Activated CD8-positive, alpha-beta T cell treated with anti-CD3 and anti-CD28 coated beads, Interleukin-2, amount 10 ng/mL, durations not matched to agents 7 days and 5 days (primary cell): ENCODE results near the gene MYL11. TPM values are rescaled to one million over a fixed set of nuclear protein-coding genes. Genes with fewer than 3 reads are reported as not detected.

ENCODE experiments used
- ATAC-seq: fragments of 150-1000 bp; cut with Tn5 transposase; one replicate; pipeline ENCODE4 v1.10.0; 2021; ENCODE audit warnings: moderate library complexity
- CTCF ChIA-PET: fragments of 350-600 bp; sonication (Branson Sonifier 250); formaldehyde crosslinking; loops from one replicate; lab custom pipeline; 2021; ENCODE audit warnings: antibody characterized with exemption; lab: Charles Lee
- POLR2A ChIA-PET: fragments of 350-600 bp; sonication (Branson Sonifier 250); formaldehyde crosslinking; loops from one replicate; lab custom pipeline; 2021; ENCODE audit warnings: antibody characterized with exemption; lab: Charles Lee
- DNase-seq: peaks from one replicate; pipeline ENCODE4 v3.0.0-alpha.2; 2020
- H3K27ac Mint-ChIP-seq: one replicate; pipeline ENCODE4 v1.8.0; 2021; ENCODE audit warnings: mild to moderate bottlenecking, mixed read lengths
- H3K27me3 Mint-ChIP-seq: one replicate; pipeline ENCODE4 v1.8.0; 2021; ENCODE audit warnings: low read depth, mixed read lengths
- H3K36me3 Mint-ChIP-seq: one replicate; pipeline ENCODE4 v1.8.0; 2021; ENCODE audit warnings: low read depth, mixed read lengths
- H3K4me1 Mint-ChIP-seq: one replicate; pipeline ENCODE4 v1.8.0; 2021; ENCODE audit warnings: low read depth, mixed read lengths
- H3K4me3 Mint-ChIP-seq: one replicate; pipeline ENCODE4 v1.8.0; 2021; ENCODE audit warnings: mild to moderate bottlenecking, mixed read lengths
- H3K9me3 Mint-ChIP-seq: one replicate; pipeline ENCODE4 v1.8.0; 2022; ENCODE audit warnings: mixed read lengths; ENCODE audit not compliant: insufficient read depth
- total RNA-seq, 2 experiments: library from RNA; stranded (reverse); gene quantifications; one replicate each; pipeline ENCODE4 v1.2.3, GENCODE V29; 2021

Gene MYL11
- total RNA-seq, 2 experiments from 2014 or later: 1.3 TPM; not detected in 1

DNA sequence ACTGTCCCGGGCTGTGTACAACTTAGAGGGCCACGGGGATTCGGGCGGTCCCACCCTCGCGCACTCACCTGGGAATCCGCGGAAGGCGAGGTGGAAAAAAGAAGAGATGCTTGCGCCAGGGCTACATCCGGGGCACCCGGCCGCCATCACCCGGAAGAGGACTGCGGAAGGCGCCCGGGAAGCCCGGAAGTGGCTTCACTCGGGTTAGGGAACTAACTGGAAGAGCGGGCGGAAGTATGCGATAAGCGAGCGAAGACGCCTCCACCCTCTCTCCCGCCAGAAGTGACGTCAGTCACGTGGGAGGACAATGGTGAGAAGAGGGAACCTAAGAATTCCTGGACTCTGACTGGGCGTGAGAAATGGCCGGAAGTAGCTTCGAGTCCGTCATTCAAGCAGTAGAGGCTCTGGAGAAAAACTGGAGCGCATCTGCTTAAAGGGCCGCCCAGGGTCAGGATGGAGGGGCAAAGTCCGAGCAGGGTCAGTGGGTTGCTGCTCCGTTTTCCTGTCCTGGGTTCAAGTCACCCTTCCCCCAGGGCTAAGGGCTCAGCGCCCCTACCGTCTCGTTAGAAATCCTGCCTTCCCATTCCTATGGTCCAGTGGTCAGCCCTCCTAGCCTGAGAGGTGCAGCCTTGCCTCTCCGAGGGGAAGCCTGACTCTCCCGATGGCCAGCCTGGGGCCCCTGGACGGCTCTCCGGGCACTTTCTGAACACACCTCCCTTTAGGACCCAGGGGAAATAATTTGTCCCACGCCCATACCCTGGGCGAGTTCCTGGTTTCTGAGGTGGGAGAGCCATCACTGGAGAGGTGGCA is 19.3 kb upstream of the MYL11 start, which contains the start of gene CD2BP2:
TSS of gene CD2BP2 (minus strand) at position 165 of the 810 bp plus-strand sequence. CDS start 627 bp downstream, outside the sequence.
- Mint-ChIP-seq H3K27me3 (no peaks in the 10 kb centered on the region), H3K9me3 (no peaks in the 10 kb centered on the region), H3K27ac (peak within 1 kb of the TSS; percentile 89), H3K4me3 (peak within 1 kb of the TSS; percentile 95), H3K36me3 (peaks cover 70% of the 10 kb centered on the region), H3K4me1 (peaks cover 62% of the 10 kb centered on the region)
- ChIA-PET CTCF (interaction anchor here (1.6 to 3.3 kb wide), 3 partner anchors 10 to 55 kb away, joined by 5 to 14 read pairs (median 8); partner anchors contain the start of gene TBC1D10B), POLR2A (interaction anchor here (0.6 to 2.0 kb wide), 11 partner anchors 11 to 290 kb away, joined by 3 to 8 read pairs (median 4); partner anchors contain the start of genes ALDOA, SEPTIN1, TBC1D10B and ZNF48)
- DNase-seq (peak; percentile 88), ATAC-seq (peak; percentile 83)

DNA sequence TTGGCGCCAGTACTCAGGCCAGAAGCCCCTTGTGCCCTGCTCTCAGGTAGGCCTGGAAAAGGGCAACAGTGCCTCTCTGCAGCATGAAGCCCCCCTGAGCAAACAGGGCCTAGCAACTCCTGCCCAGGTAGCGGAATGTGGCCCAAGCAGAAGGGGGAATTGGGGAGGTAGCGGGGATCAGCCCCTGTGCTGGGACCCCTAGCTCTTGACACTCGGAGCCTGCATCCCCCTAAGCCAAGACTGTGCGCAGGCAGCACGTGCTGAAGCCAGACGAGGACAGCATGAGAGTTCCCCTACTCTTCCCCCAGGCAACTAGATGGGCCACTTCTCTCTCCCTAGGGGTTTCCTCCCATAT is 18.7 kb upstream of the MYL11 start:
- Mint-ChIP-seq H3K27ac (peak overlapping the region; percentile 89), H3K36me3 (peaks cover 69% of the 10 kb centered on the region), H3K27me3 (no peaks in the 10 kb centered on the region), H3K9me3 (no peaks in the 10 kb centered on the region), H3K4me1 (peaks cover 57% of the 10 kb centered on the region), H3K4me3 (peak overlapping the region; percentile 95)
- ATAC-seq (no peak), DNase-seq (no peak)
- ChIA-PET POLR2A (interaction anchor here (0.7 to 2.0 kb wide), 8 partner anchors 15 to 291 kb away, joined by 3 to 8 read pairs (median 4); partner anchors contain the start of genes ALDOA, CORO1A and SEPTIN1), CTCF (interaction anchor here (1.1 to 3.3 kb wide), 2 partner anchors 10 to 15 kb away, joined by 6 to 14 read pairs; partner anchors contain the start of gene TBC1D10B)

DNA sequence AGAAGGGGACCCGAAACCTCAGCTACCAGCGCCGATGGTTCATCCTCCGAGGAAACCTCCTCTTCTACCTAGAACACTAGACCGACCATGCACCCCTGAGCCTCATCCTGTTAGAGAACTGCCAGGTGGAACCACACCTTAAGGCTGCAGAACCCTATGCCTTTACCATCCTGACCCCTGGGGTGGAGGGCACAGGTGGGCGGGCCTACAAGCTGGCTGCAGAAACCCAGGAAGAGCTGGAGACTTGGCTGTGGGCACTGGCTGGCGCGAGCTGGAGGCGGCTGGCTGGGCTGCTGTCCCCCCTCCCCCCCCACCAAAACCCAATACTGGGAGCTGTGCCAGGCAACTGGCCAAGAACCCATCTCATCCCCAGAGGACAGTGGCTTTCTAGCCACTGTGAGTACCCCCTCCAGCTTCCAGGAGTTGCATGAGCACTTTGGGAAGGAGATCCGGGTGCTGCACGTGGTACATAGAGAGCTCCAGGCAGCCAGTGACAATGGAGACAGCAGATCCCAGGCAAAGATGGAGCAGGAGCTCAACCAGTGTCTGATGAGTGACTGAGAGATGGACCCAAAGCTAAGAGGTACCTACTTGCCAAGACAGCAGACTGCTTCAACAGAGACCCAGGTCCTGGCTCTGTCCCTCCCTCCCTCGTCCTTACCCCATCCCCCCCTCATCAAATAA is 18.1 kb upstream of the MYL11 start:
- H3K27ac Mint-ChIP-seq: peak overlapping the region; percentile 89

DNA sequence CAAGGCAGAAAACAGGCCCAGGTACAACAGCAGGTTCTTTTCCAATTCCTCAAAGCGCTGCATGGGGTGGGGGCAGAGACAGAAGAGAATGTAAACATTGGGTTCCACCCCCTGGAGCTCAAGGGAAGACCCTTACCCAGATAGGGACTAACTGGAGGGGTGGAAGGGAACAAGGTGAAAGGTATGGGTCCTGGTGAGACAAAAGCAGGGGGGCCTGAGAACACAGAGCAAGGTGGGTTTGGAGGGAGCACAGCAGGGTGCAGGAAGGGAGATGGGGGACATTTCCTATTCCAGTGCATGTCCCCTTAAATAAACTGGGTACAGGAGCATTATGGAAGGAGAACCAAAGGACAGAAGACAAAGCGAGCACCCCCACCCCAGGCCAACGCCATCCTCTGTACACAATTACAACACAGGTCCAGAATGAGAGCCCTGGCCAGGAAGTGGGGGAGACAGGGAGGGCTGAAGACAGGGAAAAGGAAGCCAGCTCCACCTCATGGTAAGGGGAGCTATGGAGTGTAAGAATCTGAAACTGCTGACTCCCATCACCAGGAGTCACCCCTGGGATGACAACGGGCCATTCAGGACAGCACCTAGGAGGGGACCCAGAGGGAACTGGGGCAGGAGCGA is 17.4 kb upstream of the MYL11 start:
- CTCF ChIA-PET: interaction anchor here (0.7 to 1.2 kb wide), 4 partner anchors 9 to 51 kb away, joined by 3 to 6 read pairs (median 4); no protein-coding TSS in a partner anchor
- no peak for DNase-seq
- peak overlapping the region; percentile 89 for H3K27ac Mint-ChIP-seq
- H3K27me3 Mint-ChIP-seq: no peaks in the 10 kb centered on the region
- H3K4me3 Mint-ChIP-seq: no peak overlapping the region
- POLR2A ChIA-PET: interaction anchor here (0.6 to 1.2 kb wide), 3 partner anchors 14 to 174 kb away, joined by 3 read pairs; partner anchors contain the start of gene CORO1A
- no peaks in the 10 kb centered on the region for H3K9me3 Mint-ChIP-seq
- peaks cover 63% of the 10 kb centered on the region for H3K36me3 Mint-ChIP-seq
- H3K4me1 Mint-ChIP-seq: peaks cover 47% of the 10 kb centered on the region
- ATAC-seq: no peak

More for the DNA sequence above, 18.1 kb upstream of the MYL11 start:
- Mint-ChIP-seq H3K27me3 (no peaks in the 10 kb centered on the region), H3K4me1 (peaks cover 51% of the 10 kb centered on the region), H3K4me3 (peak overlapping the region; percentile 95), H3K36me3 (peaks cover 67% of the 10 kb centered on the region), H3K9me3 (no peaks in the 10 kb centered on the region)
- POLR2A ChIA-PET: interaction anchor here (0.6 to 1.6 kb wide), 4 partner anchors 15 to 173 kb away, joined by 3 to 8 read pairs (median 3); partner anchors contain the start of genes CORO1A and SEPTIN1
- CTCF ChIA-PET: interaction anchor here (1.1 to 3.3 kb wide), 3 partner anchors 9 to 15 kb away, joined by 4 to 14 read pairs (median 6); partner anchors contain the start of gene TBC1D10B
- DNase-seq (no peak), ATAC-seq (no peak)

DNA sequence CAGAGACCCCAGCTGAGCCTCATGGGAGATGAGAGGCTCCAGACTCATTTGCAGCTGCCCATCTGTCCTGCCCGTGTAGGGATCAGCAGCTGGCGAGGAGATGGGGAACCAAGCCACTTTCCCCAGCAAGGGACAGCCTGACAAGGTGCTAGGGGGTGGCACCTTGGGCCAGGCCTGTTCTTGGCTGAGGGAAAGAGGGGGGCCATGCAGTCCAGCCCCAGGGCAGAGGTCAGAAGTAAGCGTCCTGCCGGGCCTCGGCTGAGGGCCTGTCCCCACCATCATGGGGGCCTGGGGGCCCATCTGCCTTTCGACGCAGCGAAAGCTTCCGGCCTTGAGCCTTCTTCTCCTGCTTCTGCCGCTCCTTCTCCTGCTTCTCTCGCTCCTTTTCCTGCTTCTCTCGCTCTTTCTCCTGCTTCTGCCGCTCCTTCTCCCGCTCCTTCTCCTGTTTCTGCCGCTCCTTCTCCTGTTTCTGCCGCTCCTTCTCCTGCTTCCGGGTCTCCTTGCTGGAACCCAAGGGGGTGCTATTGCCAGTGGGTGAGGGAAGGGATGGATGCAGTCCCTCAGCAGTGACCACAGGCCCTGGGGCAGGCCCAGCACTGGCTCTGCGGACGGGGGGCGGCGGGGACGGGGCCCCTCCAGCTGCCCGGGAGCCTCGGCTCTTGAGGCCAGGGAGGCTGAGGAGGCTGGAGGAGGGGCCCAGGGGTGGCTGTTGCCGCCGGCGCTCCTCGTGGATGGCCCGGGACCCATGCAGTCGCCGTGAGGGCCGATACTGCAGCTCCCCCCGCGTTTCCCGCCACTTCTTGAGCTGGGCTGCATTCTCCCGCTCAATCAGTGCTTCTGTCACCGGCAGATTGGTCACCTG is 16.7 kb upstream of the MYL11 start:
- POLR2A ChIA-PET: no interaction called here
- H3K27ac Mint-ChIP-seq: no peak overlapping the region
- no peaks in the 10 kb centered on the region for H3K27me3 Mint-ChIP-seq
- H3K9me3 Mint-ChIP-seq: no peaks in the 10 kb centered on the region
- peaks cover 45% of the 10 kb centered on the region for H3K4me1 Mint-ChIP-seq
- H3K36me3 Mint-ChIP-seq: peaks cover 61% of the 10 kb centered on the region
- CTCF ChIA-PET: interaction anchor here (0.7 to 0.9 kb wide), 2 partner anchors 13 to 51 kb away, joined by 3 read pairs; no protein-coding TSS in a partner anchor
- no peak for DNase-seq
- ATAC-seq: no peak
- H3K4me3 Mint-ChIP-seq: no peak overlapping the region

DNA sequence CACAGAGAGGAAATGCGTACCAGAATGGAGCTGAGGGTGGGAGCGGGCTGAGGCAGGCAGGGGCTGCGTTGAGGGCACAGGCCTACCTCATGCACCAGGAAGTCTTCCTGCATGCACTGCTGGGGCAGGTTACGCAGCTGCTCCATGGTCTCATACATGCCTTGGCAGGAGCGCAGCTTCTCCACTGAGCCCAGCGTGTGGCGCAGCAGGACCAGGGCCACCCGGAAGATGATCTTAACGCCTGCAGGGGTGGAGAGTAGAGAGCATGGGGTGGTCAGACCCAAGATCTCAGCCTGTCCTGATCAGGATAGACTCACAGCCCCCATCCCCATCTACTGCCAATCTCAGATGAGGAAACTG is 16.0 kb upstream of the MYL11 start:
- H3K27me3 Mint-ChIP-seq: no peaks in the 10 kb centered on the region
- POLR2A ChIA-PET: no interaction called here
- H3K4me3 Mint-ChIP-seq: no peak overlapping the region
- CTCF ChIA-PET: no interaction called here
- H3K36me3 Mint-ChIP-seq: peaks cover 64% of the 10 kb centered on the region
- DNase-seq: no peak
- H3K4me1 Mint-ChIP-seq: peaks cover 46% of the 10 kb centered on the region
- no peak for ATAC-seq
- H3K27ac Mint-ChIP-seq: no peak overlapping the region
- no peaks in the 10 kb centered on the region for H3K9me3 Mint-ChIP-seq

DNA sequence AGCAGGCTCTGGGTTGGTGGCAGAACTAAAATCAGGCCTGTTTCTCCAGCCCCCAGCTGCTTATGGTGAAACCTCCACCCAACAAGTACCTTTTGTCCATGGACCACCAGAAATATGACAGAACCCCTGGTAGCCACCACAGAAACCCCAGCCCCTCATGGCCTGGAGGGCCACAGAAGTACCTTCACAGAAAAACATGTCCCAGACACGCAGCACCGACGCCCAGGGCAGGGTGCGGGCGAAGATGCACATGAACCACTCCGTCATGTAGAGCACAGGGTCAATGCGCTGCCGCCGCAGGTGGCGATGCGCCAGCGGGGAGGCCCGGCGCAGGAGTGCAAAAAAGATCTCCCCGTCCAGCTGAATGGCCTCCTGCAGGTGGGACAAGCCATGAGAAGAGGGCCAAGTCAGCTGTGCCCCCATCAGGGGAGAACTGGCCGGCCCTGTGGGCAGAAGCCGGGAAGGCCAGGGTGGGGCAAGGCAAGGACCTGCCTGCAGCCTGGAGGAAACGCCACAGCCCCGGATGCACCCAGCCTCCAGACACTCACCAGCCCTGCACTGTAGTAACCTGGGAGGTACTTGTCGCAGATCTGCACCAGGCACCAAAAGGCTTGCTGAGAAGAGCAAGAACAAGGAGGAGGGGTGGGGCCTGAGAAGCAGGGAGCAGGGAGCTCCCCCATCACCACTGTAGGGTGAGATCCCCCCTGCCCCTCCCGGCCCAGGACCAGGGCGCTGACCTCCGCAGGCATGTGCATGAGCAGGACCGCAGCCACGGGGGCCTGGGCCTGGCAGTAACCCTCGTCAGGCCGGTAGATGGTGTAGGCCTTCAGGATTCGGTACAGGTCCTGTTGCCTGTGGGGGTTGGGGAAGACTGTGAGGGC is 15.4 kb upstream of the MYL11 start:
- CTCF ChIA-PET: interaction anchor here (1.1 to 1.4 kb wide), 2 partner anchors 50 to 327 kb away, joined by 3 to 4 read pairs; no protein-coding TSS in a partner anchor

DNA sequence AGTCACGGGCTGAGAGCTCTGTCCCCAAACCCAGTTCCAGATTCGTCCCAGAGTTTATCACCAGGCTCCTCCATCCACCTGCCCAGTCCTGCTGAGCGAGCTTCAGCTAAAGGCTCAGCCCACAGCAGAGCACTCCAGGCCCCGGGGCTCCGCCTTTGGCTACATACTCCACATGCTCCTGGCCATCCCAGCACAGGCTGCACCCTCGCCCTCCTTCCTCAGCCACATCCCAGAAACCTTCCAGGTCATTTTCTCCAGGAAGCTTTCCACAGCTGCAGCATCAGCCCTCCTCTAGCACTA is 14.8 kb upstream of the MYL11 start:
- H3K27ac Mint-ChIP-seq: no peak overlapping the region
- POLR2A ChIA-PET: no interaction called here

More for the DNA sequence above, 15.4 kb upstream of the MYL11 start:
- Mint-ChIP-seq H3K36me3 (peaks cover 63% of the 10 kb centered on the region), H3K4me3 (no peak overlapping the region), H3K4me1 (peaks cover 40% of the 10 kb centered on the region), H3K27ac (no peak overlapping the region), H3K9me3 (no peaks in the 10 kb centered on the region), H3K27me3 (no peaks in the 10 kb centered on the region)
- ATAC-seq (no peak), DNase-seq (no peak)
- POLR2A ChIA-PET: no interaction called here

DNA sequence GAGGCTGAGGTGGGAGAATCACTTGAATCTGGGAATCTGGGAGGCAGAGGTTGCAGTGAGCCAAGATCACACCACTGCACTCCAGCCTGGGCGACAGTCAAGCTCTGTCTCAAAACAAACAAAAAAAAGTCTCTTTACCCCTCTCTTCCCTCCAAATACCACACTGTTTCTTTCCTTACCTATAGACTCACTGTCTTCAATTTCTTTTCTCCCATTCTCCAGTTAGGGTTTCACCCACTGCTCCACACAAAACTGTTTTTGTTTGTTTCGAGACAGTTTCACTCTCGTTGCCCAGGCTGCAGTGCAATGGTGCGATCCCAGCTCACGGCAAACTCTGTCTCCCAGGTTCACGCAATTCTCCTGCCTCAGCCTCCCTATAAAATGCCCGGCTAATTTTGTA is 13.4 kb upstream of the MYL11 start:
- ATAC-seq (no peak), DNase-seq (no peak)
- Mint-ChIP-seq H3K27ac (no peak overlapping the region), H3K27me3 (no peaks in the 10 kb centered on the region), H3K4me1 (peaks cover 38% of the 10 kb centered on the region), H3K4me3 (no peak overlapping the region), H3K9me3 (no peaks in the 10 kb centered on the region), H3K36me3 (peaks cover 68% of the 10 kb centered on the region)
- ChIA-PET CTCF (no interaction called here), POLR2A (no interaction called here)

More for the DNA sequence above, 14.8 kb upstream of the MYL11 start:
- Mint-ChIP-seq H3K27me3 (no peaks in the 10 kb centered on the region), H3K4me1 (peaks cover 42% of the 10 kb centered on the region), H3K9me3 (no peaks in the 10 kb centered on the region), H3K4me3 (no peak overlapping the region), H3K36me3 (peaks cover 64% of the 10 kb centered on the region)
- DNase-seq (no peak), ATAC-seq (no peak)
- CTCF ChIA-PET: interaction anchor here (0.6 to 1.4 kb wide), 3 partner anchors 49 to 328 kb away, joined by 3 to 4 read pairs (median 4); no protein-coding TSS in a partner anchor

DNA sequence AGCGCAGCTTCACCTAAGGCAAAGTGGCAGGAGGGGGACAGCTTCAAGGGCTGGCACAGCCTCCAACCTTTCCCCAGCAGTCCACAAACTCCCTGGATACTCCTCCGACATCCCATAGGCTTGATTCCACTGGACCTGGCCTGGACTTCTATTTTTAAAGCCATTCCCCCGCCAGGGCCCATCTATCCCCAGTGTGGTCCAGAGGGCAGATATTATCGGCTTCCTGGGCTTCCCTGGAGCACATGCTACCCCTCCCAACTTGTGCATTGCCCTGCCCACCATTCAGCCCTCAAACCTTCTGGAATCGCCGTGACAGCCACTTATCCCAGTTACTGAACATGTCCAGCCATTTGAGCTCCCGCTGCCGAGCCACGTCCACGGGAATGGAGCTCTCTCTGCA is 9.4 kb upstream of the MYL11 start:
- ChIA-PET POLR2A (no interaction called here), CTCF (interaction anchor here (1.2 to 3.2 kb wide), 3 partner anchors 9 to 45 kb away, joined by 5 to 16 read pairs (median 6); partner anchors contain the start of gene CD2BP2)
- no peak overlapping the region for H3K4me3 Mint-ChIP-seq
- H3K27ac Mint-ChIP-seq: no peak overlapping the region
- peaks cover 67% of the 10 kb centered on the region for H3K36me3 Mint-ChIP-seq
- peaks cover 40% of the 10 kb centered on the region for H3K4me1 Mint-ChIP-seq
- no peak for ATAC-seq
- H3K9me3 Mint-ChIP-seq: no peaks in the 10 kb centered on the region
- no peak for DNase-seq
- no peaks in the 10 kb centered on the region for H3K27me3 Mint-ChIP-seq
